HEK293 (cell line): ENCODE results near the gene PLEKHJ1.

ENCODE experiments used
- CTCF ChIA-PET: fragments of 350-600 bp; formaldehyde crosslinking; extraction: SDS; loops from one replicate; lab custom pipeline; 2021; ENCODE audit warnings: antibody characterized with exemption; lab: Yijun Ruan, JAX
- POLR2A ChIA-PET: fragments of 300-600 bp; formaldehyde crosslinking; extraction: SDS; loops from one replicate; lab custom pipeline; 2020; ENCODE audit warnings: antibody characterized with exemption, inconsistent platforms; lab: Yijun Ruan, JAX
- H3K27ac ChIP-seq: fragments of 200-500 bp; sonication (Bioruptor generic); 2 replicates; pipeline ENCODE4 v1.5.1; 2014; ENCODE audit warnings: low read depth, low read length, control low read depth, inconsistent platforms; ENCODE audit errors: extremely low read depth
- H3K36me3 ChIP-seq, 2 experiments: fragments of 200-500 bp in 1 of 2; sonication (Bioruptor generic) in 1 of 2; 1 replicate in 1 of 2; 2 replicates in 1 of 2; pipeline ENCODE4 v1.5.1; 2014 to 2017; ENCODE audit warnings: inconsistent platforms in 2 of 2, low read length in 2 of 2; ENCODE audit not compliant: control insufficient read depth in 2 of 2, insufficient read depth in 1 of 2
- H3K4me1 ChIP-seq: fragments of 200-500 bp; sonication (Bioruptor generic); 2 replicates; pipeline ENCODE4 v1.5.1; 2014; ENCODE audit warnings: mild to moderate bottlenecking, low read length, inconsistent platforms; ENCODE audit not compliant: control insufficient read depth, insufficient read depth
- H3K4me3 ChIP-seq: 2 replicates; pipeline ENCODE4 v1.5.1; 2011; ENCODE audit warnings: low read depth, mild to moderate bottlenecking, control low read depth, low read length, moderate library complexity
- H3K9me3 ChIP-seq: fragments of 200-500 bp; sonication (Bioruptor generic); 2 replicates; pipeline ENCODE4 v1.5.1; 2014; ENCODE audit warnings: low read depth, low read length, inconsistent platforms; ENCODE audit not compliant: control insufficient read depth, insufficient read depth
- BCL11A ChIP-seq: fragments of 450-650 bp; formaldehyde crosslinking; IDR thresholded peaks from 2 replicates; pipeline ENCODE4 v1.5.1; 2016; ENCODE audit warnings: low read depth, missing biosample characterization, missing genetic modification characterization
- EGR2 ChIP-seq: fragments of 450-650 bp; formaldehyde crosslinking; IDR thresholded peaks from 2 replicates; pipeline ENCODE4 v1.5.1; 2016; ENCODE audit warnings: low read depth, missing biosample characterization, missing genetic modification characterization
- FEZF1 ChIP-seq: fragments of 450-650 bp; formaldehyde crosslinking; IDR thresholded peaks from 2 replicates; pipeline ENCODE4 v1.5.1; 2016; ENCODE audit warnings: missing biosample characterization, missing genetic modification characterization
- GLIS1 ChIP-seq: fragments of 450-650 bp; formaldehyde crosslinking; IDR thresholded peaks from 2 replicates; pipeline ENCODE4 v1.5.1; 2016; ENCODE audit warnings: missing biosample characterization, missing genetic modification characterization
- GLIS2 ChIP-seq: fragments of 450-650 bp; formaldehyde crosslinking; IDR thresholded peaks from 2 replicates; pipeline ENCODE4 v1.5.1; 2016; ENCODE audit warnings: missing biosample characterization, missing genetic modification characterization
- OSR2 ChIP-seq: fragments of 450-650 bp; formaldehyde crosslinking; IDR thresholded peaks from 2 replicates; pipeline ENCODE4 v1.5.1; 2016; ENCODE audit warnings: missing biosample characterization, missing genetic modification characterization
- SCRT2 ChIP-seq: fragments of 450-650 bp; formaldehyde crosslinking; IDR thresholded peaks from 2 replicates; pipeline ENCODE4 v1.5.1; 2016; ENCODE audit warnings: missing biosample characterization, missing genetic modification characterization
- ZEB2 ChIP-seq: fragments of 450-650 bp; formaldehyde crosslinking; IDR thresholded peaks from 2 replicates; pipeline ENCODE4 v1.5.1; 2016; ENCODE audit warnings: missing biosample characterization, missing genetic modification characterization
- ZFHX2 ChIP-seq: fragments of 450-650 bp; formaldehyde crosslinking; conservative IDR thresholded peaks from 2 replicates; pipeline ENCODE4 v1.5.1; 2016; ENCODE audit warnings: missing biosample characterization, missing genetic modification characterization
- ZFP37 ChIP-seq: fragments of 450-650 bp; formaldehyde crosslinking; IDR thresholded peaks from 2 replicates; pipeline ENCODE4 v1.5.1; 2016; ENCODE audit warnings: missing biosample characterization, missing genetic modification characterization
- ZNF211 ChIP-seq: fragments of 450-650 bp; formaldehyde crosslinking; IDR thresholded peaks from 2 replicates; pipeline ENCODE4 v1.5.1; 2016; ENCODE audit warnings: low read depth, missing biosample characterization, missing genetic modification characterization
- ZNF302 ChIP-seq: fragments of 450-650 bp; formaldehyde crosslinking; IDR thresholded peaks from 2 replicates; pipeline ENCODE4 v1.5.1; 2016; ENCODE audit warnings: missing biosample characterization, missing genetic modification characterization, low read depth
- ZNF341 ChIP-seq: fragments of 450-650 bp; formaldehyde crosslinking; IDR thresholded peaks from 2 replicates; pipeline ENCODE4; 2016; ENCODE audit warnings: low read depth, missing biosample characterization, missing genetic modification characterization
- ZNF600 ChIP-seq: fragments of 450-650 bp; formaldehyde crosslinking; IDR thresholded peaks from 2 replicates; pipeline ENCODE4 v1.5.1; 2016; ENCODE audit warnings: missing biosample characterization, missing genetic modification characterization
- ZNF658 ChIP-seq: fragments of 450-650 bp; formaldehyde crosslinking; IDR thresholded peaks from 2 replicates; pipeline ENCODE4; 2016; ENCODE audit warnings: missing biosample characterization, missing genetic modification characterization
- ZSCAN23 ChIP-seq: fragments of 450-650 bp; formaldehyde crosslinking; IDR thresholded peaks from 2 replicates; pipeline ENCODE4 v1.5.1; 2016; ENCODE audit warnings: missing biosample characterization, missing genetic modification characterization
- TF ChIP-seq, protein P1 (sequence below): fragments of 450-650 bp; IDR thresholded peaks from 2 replicates; pipeline ENCODE4 v1.5.1; 2018; ENCODE audit warnings: missing biosample characterization, missing genetic modification characterization
- TF ChIP-seq, protein P2 (sequence below): fragments of 450-650 bp; formaldehyde crosslinking; IDR thresholded peaks from 2 replicates; pipeline ENCODE4 v1.5.1; 2017; ENCODE audit warnings: missing biosample characterization, mild to moderate bottlenecking, missing genetic modification characterization, moderate library complexity
- TF ChIP-seq, protein P3 (sequence below): fragments of 450-650 bp; formaldehyde crosslinking; IDR thresholded peaks from 2 replicates; pipeline ENCODE4 v1.5.1; 2016; ENCODE audit warnings: missing biosample characterization, missing genetic modification characterization
- TF ChIP-seq, protein P4 (sequence below): fragments of 450-650 bp; formaldehyde crosslinking; IDR thresholded peaks from 2 replicates; pipeline ENCODE4 v1.5.1; 2017; ENCODE audit warnings: missing biosample characterization, missing genetic modification characterization
- TF ChIP-seq, protein P5 (sequence below): fragments of 450-650 bp; formaldehyde crosslinking; IDR thresholded peaks from 2 replicates; pipeline ENCODE4 v1.5.1; 2016; ENCODE audit warnings: missing biosample characterization, missing genetic modification characterization

Gene PLEKHJ1

DNA sequence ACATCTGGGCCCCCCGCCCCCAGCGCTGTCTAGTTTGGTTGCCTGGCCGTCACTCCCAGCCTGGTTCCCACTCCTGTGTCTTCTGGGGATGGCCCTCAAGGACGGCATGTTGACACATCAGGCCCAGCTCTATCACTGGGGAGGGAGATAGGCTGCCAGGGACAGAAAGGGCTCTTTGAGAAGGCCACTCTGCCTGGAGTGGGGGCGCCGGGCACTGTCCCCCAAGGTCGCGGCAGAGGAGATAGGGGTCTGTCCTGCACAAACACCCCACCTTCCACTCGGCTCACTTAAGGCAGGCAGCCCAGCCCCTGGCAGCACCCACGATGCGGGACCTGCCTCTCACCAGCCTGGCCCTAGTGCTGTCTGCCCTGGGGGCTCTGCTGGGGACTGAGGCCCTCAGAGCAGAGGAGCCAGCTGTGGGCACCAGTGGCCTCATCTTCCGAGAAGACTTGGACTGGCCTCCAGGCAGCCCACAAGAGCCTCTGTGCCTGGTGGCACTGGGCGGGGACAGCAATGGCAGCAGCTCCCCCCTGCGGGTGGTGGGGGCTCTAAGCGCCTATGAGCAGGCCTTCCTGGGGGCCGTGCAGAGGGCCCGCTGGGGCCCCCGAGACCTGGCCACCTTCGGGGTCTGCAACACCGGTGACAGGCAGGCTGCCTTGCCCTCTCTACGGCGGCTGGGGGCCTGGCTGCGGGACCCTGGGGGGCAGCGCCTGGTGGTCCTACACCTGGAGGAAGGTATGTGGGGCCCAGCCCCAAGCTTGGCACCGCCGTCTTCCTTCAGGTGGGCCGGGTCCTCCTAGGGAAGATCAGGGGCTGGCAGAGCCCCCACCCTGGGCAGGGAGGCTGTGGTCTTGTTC, 13.1 kb upstream of the PLEKHJ1 start, which contains the start of gene AMH (continued):
- TF ChIP-seq, protein P1, sequence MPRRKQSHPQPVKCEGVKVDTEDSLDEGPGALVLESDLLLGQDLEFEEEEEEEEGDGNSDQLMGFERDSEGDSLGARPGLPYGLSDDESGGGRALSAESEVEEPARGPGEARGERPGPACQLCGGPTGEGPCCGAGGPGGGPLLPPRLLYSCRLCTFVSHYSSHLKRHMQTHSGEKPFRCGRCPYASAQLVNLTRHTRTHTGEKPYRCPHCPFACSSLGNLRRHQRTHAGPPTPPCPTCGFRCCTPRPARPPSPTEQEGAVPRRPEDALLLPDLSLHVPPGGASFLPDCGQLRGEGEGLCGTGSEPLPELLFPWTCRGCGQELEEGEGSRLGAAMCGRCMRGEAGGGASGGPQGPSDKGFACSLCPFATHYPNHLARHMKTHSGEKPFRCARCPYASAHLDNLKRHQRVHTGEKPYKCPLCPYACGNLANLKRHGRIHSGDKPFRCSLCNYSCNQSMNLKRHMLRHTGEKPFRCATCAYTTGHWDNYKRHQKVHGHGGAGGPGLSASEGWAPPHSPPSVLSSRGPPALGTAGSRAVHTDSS (tag by site-specific recombination): no peak
- TF ChIP-seq ZNF600 (tag by site-specific recombination) (0 out of 2 replicates have a peak, but pooled peaks have one; percentile 10), OSR2 (tag by site-specific recombination) (no peak)
- TF ChIP-seq, protein P2, sequence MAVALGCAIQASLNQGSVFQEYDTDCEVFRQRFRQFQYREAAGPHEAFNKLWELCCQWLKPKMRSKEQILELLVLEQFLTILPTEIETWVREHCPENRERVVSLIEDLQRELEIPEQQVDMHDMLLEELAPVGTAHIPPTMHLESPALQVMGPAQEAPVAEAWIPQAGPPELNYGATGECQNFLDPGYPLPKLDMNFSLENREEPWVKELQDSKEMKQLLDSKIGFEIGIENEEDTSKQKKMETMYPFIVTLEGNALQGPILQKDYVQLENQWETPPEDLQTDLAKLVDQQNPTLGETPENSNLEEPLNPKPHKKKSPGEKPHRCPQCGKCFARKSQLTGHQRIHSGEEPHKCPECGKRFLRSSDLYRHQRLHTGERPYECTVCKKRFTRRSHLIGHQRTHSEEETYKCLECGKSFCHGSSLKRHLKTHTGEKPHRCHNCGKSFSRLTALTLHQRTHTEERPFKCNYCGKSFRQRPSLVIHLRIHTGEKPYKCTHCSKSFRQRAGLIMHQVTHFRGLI (tag by site-specific recombination): no peak

DNA sequence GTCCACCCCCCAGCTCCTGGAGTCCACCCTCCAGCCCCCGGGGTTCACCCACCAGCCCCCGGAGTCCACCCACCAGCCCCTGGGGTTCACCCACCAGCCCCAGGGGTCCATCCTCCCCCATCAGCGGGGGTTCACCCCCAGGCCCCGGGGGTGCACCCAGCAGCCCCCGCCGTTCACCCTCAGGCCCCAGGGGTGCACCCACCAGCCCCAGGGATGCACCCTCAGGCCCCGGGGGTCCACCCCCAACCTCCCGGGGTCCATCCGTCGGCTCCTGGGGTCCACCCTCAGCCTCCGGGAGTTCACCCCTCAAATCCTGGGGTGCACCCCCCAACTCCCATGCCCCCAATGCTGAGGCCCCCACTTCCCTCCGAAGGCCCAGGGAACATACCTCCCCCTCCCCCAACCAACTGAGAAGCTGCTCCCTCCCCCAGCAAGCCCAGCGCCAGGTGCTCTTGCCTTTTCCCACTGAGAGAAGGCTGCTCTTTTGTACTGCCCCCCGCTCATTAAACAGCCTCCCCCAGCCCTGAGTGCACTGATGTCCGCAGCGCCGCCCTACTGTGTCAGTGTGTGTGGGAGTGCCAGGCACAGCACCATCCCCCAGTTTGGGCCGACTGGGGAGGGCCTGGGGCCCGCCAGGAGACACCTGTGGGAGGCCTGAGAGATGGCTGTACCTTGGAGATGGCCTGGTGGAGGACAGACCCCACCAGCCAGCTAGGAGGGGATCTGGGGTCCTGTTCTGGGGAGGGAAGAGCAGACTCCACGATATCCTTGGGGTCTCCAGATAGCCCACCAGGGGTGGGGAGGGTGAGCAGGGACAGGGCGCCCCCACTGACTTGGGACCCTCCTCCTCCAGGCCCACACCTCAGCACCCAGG, 12.2 kb upstream of the PLEKHJ1 start:
- no peaks in the 10 kb centered on the region for H3K9me3 ChIP-seq
- CTCF ChIA-PET: interaction anchor here (1.5 kb wide), 1 partner anchor 14 kb away, joined by 7 read pairs; no protein-coding TSS in a partner anchor
- H3K4me3 ChIP-seq: no peak overlapping the region
- H3K27ac ChIP-seq: peak overlapping the region; percentile 31; the same call in 1 of the 2 replicates
- H3K36me3 ChIP-seq: peaks cover 10 to 56% of the 10 kb centered on the region in 2 experiments
- no peaks in the 10 kb centered on the region for H3K4me1 ChIP-seq
- POLR2A ChIA-PET: interaction anchor here (0.6 to 3.4 kb wide), 4 partner anchors 10 to 27 kb away, joined by 3 to 14 read pairs (median 5); partner anchors contain the start of gene PLEKHJ1
- TF ChIP-seq ZNF658 (tag by site-specific recombination): no peak
- peak; percentile 14 for TF ChIP-seq GLIS1 (tag by site-specific recombination)
- peak; percentile 46; the same call in 1 of the 2 replicates for TF ChIP-seq ZNF341 (tag by site-specific recombination)
- TF ChIP-seq ZSCAN23 (tag by site-specific recombination): no peak
- TF ChIP-seq ZFHX2 (tag by site-specific recombination): peak; percentile 54
- TF ChIP-seq ZNF302 (tag by site-specific recombination): no peak
- peak; percentile 29; the same call in 1 of the 2 replicates for TF ChIP-seq EGR2 (tag by site-specific recombination)
- no peak for TF ChIP-seq ZEB2 (tag by site-specific recombination)
- TF ChIP-seq, protein P3, sequence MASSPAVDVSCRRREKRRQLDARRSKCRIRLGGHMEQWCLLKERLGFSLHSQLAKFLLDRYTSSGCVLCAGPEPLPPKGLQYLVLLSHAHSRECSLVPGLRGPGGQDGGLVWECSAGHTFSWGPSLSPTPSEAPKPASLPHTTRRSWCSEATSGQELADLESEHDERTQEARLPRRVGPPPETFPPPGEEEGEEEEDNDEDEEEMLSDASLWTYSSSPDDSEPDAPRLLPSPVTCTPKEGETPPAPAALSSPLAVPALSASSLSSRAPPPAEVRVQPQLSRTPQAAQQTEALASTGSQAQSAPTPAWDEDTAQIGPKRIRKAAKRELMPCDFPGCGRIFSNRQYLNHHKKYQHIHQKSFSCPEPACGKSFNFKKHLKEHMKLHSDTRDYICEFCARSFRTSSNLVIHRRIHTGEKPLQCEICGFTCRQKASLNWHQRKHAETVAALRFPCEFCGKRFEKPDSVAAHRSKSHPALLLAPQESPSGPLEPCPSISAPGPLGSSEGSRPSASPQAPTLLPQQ (tag by site-specific recombination): peak; percentile 33; the same call in 1 of the 2 replicates
- TF ChIP-seq FEZF1 (tag by site-specific recombination): peak; percentile 48
- TF ChIP-seq, protein P4, sequence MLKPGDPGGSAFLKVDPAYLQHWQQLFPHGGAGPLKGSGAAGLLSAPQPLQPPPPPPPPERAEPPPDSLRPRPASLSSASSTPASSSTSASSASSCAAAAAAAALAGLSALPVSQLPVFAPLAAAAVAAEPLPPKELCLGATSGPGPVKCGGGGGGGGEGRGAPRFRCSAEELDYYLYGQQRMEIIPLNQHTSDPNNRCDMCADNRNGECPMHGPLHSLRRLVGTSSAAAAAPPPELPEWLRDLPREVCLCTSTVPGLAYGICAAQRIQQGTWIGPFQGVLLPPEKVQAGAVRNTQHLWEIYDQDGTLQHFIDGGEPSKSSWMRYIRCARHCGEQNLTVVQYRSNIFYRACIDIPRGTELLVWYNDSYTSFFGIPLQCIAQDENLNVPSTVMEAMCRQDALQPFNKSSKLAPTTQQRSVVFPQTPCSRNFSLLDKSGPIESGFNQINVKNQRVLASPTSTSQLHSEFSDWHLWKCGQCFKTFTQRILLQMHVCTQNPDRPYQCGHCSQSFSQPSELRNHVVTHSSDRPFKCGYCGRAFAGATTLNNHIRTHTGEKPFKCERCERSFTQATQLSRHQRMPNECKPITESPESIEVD: no peak
- no peak for TF ChIP-seq GLIS2 (tag by site-specific recombination)
- no peak for TF ChIP-seq ZNF211 (tag by site-specific recombination)
- 0 out of 2 replicates have a peak, but pooled peaks have one; percentile 15 for TF ChIP-seq ZNF600 (tag by site-specific recombination)
- TF ChIP-seq BCL11A (tag by site-specific recombination): no peak
- TF ChIP-seq SCRT2 (tag by site-specific recombination): peak; percentile 66; the same call in 1 of the 2 replicates
- TF ChIP-seq ZFP37 (tag by site-specific recombination): no peak
- TF ChIP-seq, protein P5, sequence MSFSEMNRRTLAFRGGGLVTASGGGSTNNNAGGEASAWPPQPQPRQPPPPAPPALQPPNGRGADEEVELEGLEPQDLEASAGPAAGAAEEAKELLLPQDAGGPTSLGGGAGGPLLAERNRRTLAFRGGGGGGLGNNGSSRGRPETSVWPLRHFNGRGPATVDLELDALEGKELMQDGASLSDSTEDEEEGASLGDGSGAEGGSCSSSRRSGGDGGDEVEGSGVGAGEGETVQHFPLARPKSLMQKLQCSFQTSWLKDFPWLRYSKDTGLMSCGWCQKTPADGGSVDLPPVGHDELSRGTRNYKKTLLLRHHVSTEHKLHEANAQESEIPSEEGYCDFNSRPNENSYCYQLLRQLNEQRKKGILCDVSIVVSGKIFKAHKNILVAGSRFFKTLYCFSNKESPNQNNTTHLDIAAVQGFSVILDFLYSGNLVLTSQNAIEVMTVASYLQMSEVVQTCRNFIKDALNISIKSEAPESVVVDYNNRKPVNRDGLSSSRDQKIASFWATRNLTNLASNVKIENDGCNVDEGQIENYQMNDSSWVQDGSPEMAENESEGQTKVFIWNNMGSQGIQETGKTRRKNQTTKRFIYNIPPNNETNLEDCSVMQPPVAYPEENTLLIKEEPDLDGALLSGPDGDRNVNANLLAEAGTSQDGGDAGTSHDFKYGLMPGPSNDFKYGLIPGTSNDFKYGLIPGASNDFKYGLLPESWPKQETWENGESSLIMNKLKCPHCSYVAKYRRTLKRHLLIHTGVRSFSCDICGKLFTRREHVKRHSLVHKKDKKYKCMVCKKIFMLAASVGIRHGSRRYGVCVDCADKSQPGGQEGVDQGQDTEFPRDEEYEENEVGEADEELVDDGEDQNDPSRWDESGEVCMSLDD (tag by site-specific recombination): peak; percentile 69; the same call in 1 of the 2 replicates
